Thyroid gland (tissue), 4 donors: ENCODE results near the gene KRAS.

Experiments
- POLR2A ChIP-seq, 2 donors: fragments of 450-650 bp; IDR thresholded peaks; one replicate each; pipeline ENCODE4 v1.6.1; 2017; ENCODE audit warnings: antibody characterized with exemption in 2 of 2, mild to moderate bottlenecking in 2 of 2, moderate library complexity in 1 of 2
- TF ChIP-seq, protein P1 (sequence below), 6 experiments: fragments of 200-600 bp in 3 of 6; fragments of 450-650 bp in 3 of 6; sonication (generic) in 3 of 6; IDR thresholded peaks; one replicate each; pipeline ENCODE4 v1.5.1; 2016 to 2019; ENCODE audit warnings: antibody characterized with exemption in 6 of 6, mild to moderate bottlenecking in 2 of 6, inconsistent platforms in 1 of 6, moderate library complexity in 1 of 6

DNA sequence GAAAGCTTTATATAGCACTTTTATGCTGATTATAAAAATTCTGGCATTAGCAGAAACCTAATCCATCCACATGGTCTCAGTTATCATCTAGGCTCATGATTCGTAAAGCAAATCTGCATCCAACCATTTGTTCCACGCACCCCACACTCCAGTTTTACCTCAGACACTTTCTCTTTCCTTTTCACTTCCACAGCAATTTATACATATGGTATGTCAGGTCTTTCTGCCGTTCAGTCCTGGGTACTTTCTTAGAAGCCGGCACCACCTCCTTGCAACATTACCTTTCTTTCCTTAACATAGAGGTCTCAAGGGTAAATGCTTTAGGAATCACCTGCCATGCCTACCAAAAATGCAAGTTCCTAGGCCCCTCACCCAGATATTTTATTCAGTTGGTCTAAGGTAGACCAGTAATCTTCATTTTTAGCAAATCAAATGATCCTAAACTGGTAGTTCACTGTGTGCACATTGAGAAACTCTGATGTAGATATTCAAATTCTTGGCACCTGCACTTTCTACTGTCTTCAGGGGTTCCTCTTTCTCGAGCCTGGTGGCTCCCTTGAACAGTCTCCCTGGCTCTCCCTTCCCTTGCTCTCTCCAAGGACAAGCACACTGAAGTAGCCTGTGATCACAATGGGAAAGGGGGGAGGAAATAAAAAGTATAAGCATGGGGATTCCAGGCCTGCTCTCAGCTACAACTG is 2.8 kb upstream of the KRAS start:
- TF ChIP-seq, protein P1, sequence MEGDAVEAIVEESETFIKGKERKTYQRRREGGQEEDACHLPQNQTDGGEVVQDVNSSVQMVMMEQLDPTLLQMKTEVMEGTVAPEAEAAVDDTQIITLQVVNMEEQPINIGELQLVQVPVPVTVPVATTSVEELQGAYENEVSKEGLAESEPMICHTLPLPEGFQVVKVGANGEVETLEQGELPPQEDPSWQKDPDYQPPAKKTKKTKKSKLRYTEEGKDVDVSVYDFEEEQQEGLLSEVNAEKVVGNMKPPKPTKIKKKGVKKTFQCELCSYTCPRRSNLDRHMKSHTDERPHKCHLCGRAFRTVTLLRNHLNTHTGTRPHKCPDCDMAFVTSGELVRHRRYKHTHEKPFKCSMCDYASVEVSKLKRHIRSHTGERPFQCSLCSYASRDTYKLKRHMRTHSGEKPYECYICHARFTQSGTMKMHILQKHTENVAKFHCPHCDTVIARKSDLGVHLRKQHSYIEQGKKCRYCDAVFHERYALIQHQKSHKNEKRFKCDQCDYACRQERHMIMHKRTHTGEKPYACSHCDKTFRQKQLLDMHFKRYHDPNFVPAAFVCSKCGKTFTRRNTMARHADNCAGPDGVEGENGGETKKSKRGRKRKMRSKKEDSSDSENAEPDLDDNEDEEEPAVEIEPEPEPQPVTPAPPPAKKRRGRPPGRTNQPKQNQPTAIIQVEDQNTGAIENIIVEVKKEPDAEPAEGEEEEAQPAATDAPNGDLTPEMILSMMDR (IDR thresholded peaks at IDR 0.05): no peak
- TF ChIP-seq POLR2A (IDR thresholded peaks at IDR 0.05): no peak
